ENCODE measurements around the gene OBSCN. TPM values are rescaled to one million over a fixed set of nuclear protein-coding genes. Genes with fewer than 3 reads are reported as not detected.

Gene OBSCN
- total RNA-seq, 1 experiment from 2014 or later = 33.3 TPM

GRCh38 chr1:228261706-228262105 is 53.9 kb downstream of the OBSCN start:
- Histone ChIP-seq H2AK5ac (ENCODE audit: insufficient read length, low read length) (no peak overlapping the region), H3K4me1 (ENCODE audit: insufficient read depth, low read length) (no peaks in the 10 kb centered on the region), H3T11ph (ENCODE audit: low read length) (no peak overlapping the region), H3K56ac (ENCODE audit: insufficient read length, low read depth, low read length) (no peak overlapping the region), H4K5ac (ENCODE audit: insufficient read length, low read depth, low read length) (no peak overlapping the region), H3K79me2 (ENCODE audit: insufficient read depth, low read length) (no peaks in the 10 kb centered on the region), H4K20me1 (ENCODE audit: control insufficient read depth, insufficient read depth, insufficient read length) (no peaks in the 10 kb centered on the region), H3K18ac (ENCODE audit: insufficient read length, low read depth, low read length) (no peak overlapping the region), H3K23ac (ENCODE audit: insufficient read length, low read depth, low read length) (no peak overlapping the region), H2BK15ac (ENCODE audit: low read depth, low read length) (no peak overlapping the region), H2BK20ac (ENCODE audit: low read depth, low read length, poor library complexity, severe bottlenecking) (no peak overlapping the region), H3K27ac (ENCODE audit: insufficient read length, low read depth, low read length) (no peak overlapping the region), H2AFZ (ENCODE audit: low read length) (no peak overlapping the region), H3K79me1 (ENCODE audit: insufficient read depth, low read depth, low read length, poor library complexity, severe bottlenecking) (no peaks in the 10 kb centered on the region), H3K23me2 (ENCODE audit: insufficient read length, low read depth, low read length, poor library complexity, severe bottlenecking) (no peaks in the 10 kb centered on the region), H3K9ac (ENCODE audit: extremely low read depth, insufficient read length, low read length) (no peak overlapping the region), H2BK12ac (ENCODE audit: insufficient read length, low read depth, low read length) (no peak overlapping the region), H2BK5ac (ENCODE audit: insufficient read length, low read length) (no peak overlapping the region), H2BK120ac (ENCODE audit: low read depth, low read length, poor library complexity, severe bottlenecking) (no peak overlapping the region), H4K8ac (replicated peaks; ENCODE audit: insufficient read length, low read depth, low read length) (no peak overlapping the region), H3K4ac (ENCODE audit: low read depth, low read length) (no peak overlapping the region), H3K4me2 (ENCODE audit: insufficient read depth, insufficient read length, low read length) (no peak overlapping the region), H3K27me3 (ENCODE audit: insufficient read depth, low read length) (no peaks in the 10 kb centered on the region), H3K14ac (ENCODE audit: insufficient read depth, low read length) (no peak overlapping the region), H4K91ac (ENCODE audit: insufficient read length, low read depth, low read length) (no peak overlapping the region), H3K9me3 (ENCODE audit: control insufficient read depth, low read depth, low read length) (no peaks in the 10 kb centered on the region)
- H3K4me1 Mint-ChIP-seq = peaks cover 0 to 6% of the 10 kb centered on the region in 2 experiments; a peak in 1 of 4 replicates
- no peak overlapping the region for H3K27ac Mint-ChIP-seq
- WGBS (ENCODE audit: extremely low coverage, insufficient read length, low lambda C conversion rate) = no CpG with 5 or more reads among the region's 1 CpG
- DNase-seq = no peak
- H3K36me3 Mint-ChIP-seq (ENCODE audit: insufficient read depth in 1 of 3, low read depth in 3 of 3) = peaks cover 16 to 22% (median 16%) of the 10 kb centered on the region in 3 experiments
- peaks cover 5 to 6% of the 10 kb centered on the region in 2 experiments; a peak in 2 of 5 replicates for H3K9me3 Mint-ChIP-seq
- H3K27me3 Mint-ChIP-seq (ENCODE audit: low read depth) = no peaks in the 10 kb centered on the region
- no peak overlapping the region for H3K4me3 Mint-ChIP-seq
- no peak for TF ChIP-seq CTCF (conservative IDR thresholded peaks at IDR 0.05)

All from H9 (cell line).